Testis (tissue), 5 donors: ENCODE measurements around the gene CDK11A. TPM values are rescaled to one million over a fixed set of nuclear protein-coding genes. Genes with fewer than 3 reads are reported as not detected.
"Not testable (repeated sequence)": the region's sequence is repeated elsewhere in the genome, so short reads cannot be mapped to it uniquely, and the experiment has no call there.

Experiments
- DNase-seq: peaks from one replicate; pipeline ENCODE4 v3.0.0-alpha.2; 2019
- H3K27ac ChIP-seq, 2 donors: fragments of 200-600 bp; sonication (generic); one replicate each; pipeline ENCODE4 v1.5.1; 2019
- H3K27me3 ChIP-seq: fragments of 200-600 bp; sonication (generic); one replicate; pipeline ENCODE4 v1.5.1; 2019
- H3K36me3 ChIP-seq: fragments of 200-600 bp; sonication (generic); one replicate; pipeline ENCODE4 v1.5.1; 2017; ENCODE audit warnings: low read depth; ENCODE audit errors: missing control alignments
- H3K4me1 ChIP-seq: fragments of 200-600 bp; sonication (generic); one replicate; pipeline ENCODE4 v1.5.1; 2019
- H3K4me3 ChIP-seq, 2 donors: fragments of 200-600 bp; sonication (generic); one replicate each; pipeline ENCODE4 v1.5.1; 2017 to 2019
- H3K9me3 ChIP-seq: fragments of 200-600 bp; sonication (generic); one replicate; pipeline ENCODE4 v1.5.1; 2017
- POLR2A ChIP-seq: fragments of 450-650 bp; IDR thresholded peaks from one replicate; pipeline ENCODE4 v1.6.1; 2017; ENCODE audit warnings: antibody characterized with exemption, mild to moderate bottlenecking, moderate library complexity
- WGBS, 2 donors: methylation state at CpG; one replicate each; pipeline ENCODE4 v1.1.5; 2018; 5-methylcytosine and 5-hydroxymethylcytosine counted together
- intact Hi-C: fragments of 100-400 bp; cut with DNase I; formaldehyde crosslinking; loops from one replicate; pipeline ENCODE4 v1.15.1; 2023; ENCODE audit warnings: low total_unique reads
- long read RNA-seq, 2 donors: transcript quantifications; one replicate each; lab custom pipeline, GENCODE V29; 2026
- polyA plus RNA-seq: library from polyadenylated mRNA; stranded (reverse); fragments of 350-450 nt; fragmentation: Illumina TruSeq; extraction: RNeasy Lipid Tissue Mini Kit (QIAGEN cat#74804); gene quantifications from one replicate; pipeline ENCODE4 v1.2.3, GENCODE V29; 2014; ENCODE audit warnings: low read depth, low replicate concordance; ENCODE audit not compliant: insufficient read depth
- total RNA-seq, 2 donors: library from RNA; depleted of rRNA; stranded (reverse); fragments of >200 nt; gene quantifications; one replicate each; pipeline ENCODE4 v1.2.3, GENCODE V29; 2016
- TF ChIP-seq, protein P1 (sequence below), 3 experiments: fragments of 450-650 bp in 2 of 3; fragments of 200-600 bp in 1 of 3; sonication (generic) in 1 of 3; IDR thresholded peaks; one replicate each; pipeline ENCODE4 v1.5.1; 2016 to 2019; ENCODE audit warnings: antibody characterized with exemption in 3 of 3, mild to moderate bottlenecking in 2 of 3, moderate library complexity in 1 of 3

CDK11A gene
- 100 to 1,000 TPM in 1 of 2 donors, 10 to 100 TPM in 1; 75.9 to 153 TPM for total RNA-seq
- 44.8 TPM for polyA plus RNA-seq
- long read RNA-seq, donor 1, partial matches to known transcripts = 0 of 1 reads
- long read RNA-seq, donor 1, other reads (novel, unspliced or antisense) = 0 of 1 reads
- long read RNA-seq, donor 2, partial matches to known transcripts = 6 of 6 reads
- long read RNA-seq, donor 2, other reads (novel, unspliced or antisense) = 0 of 6 reads

DNA sequence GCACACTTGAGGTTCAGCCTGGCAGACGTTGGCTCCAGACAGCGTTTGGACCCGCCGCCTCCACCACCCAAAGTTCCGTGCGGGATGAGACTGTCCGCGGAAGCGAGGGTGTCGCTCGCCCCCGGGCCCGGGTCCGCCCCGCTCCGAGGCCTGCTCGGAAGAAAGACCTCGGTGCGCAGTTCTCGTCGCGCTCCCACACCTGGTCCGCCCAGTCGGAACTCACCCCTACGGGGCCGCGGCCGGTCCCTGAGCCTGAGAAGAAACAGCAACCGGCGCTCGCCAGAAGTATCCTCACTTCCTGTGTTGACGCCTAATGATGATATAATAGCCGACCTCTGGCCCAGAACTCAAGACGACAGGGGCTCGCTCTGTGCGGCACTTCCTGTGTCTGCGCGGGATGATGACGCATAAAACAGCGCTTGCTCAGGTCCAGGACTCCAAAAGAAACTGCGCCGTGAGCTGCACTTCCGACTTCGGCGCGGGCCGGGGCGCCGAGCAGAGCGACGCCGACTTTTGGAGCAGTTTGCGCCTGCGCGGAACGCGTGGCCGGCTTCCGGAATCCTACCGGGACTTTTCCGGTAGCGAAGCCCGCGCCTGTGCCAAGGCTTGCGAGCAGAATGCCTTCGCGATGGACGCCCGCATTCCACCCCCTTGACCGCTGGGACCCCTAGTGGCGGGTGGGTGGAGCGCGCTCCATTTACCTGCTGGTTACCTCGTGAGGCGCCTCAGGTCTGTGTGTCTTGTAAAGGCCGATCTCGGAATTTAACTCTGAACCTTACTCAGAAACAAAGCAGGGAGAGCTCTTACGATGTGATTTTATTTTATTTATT is at the start of gene CDK11A:
CDK11A (minus strand) TSS at position 323 of the 830 bp plus-strand sequence. CDS start 1,539 bp downstream, outside the sequence.
- 0% methylated on average over 13 to 28 of the region's 78 CpGs for WGBS, 2 donors
- intact Hi-C loops, H3K36me3 ChIP-seq, H3K9me3 ChIP-seq, H3K4me1 ChIP-seq, H3K27me3 ChIP-seq: not testable (repeated sequence)
- Histone ChIP-seq H3K4me3 (peak within 1 kb of the TSS; percentile 64 to 81), H3K27ac (peak within 1 kb of the TSS; percentile 59 to 85)
- peak; percentile 98 for DNase-seq
- TF ChIP-seq, protein P1, sequence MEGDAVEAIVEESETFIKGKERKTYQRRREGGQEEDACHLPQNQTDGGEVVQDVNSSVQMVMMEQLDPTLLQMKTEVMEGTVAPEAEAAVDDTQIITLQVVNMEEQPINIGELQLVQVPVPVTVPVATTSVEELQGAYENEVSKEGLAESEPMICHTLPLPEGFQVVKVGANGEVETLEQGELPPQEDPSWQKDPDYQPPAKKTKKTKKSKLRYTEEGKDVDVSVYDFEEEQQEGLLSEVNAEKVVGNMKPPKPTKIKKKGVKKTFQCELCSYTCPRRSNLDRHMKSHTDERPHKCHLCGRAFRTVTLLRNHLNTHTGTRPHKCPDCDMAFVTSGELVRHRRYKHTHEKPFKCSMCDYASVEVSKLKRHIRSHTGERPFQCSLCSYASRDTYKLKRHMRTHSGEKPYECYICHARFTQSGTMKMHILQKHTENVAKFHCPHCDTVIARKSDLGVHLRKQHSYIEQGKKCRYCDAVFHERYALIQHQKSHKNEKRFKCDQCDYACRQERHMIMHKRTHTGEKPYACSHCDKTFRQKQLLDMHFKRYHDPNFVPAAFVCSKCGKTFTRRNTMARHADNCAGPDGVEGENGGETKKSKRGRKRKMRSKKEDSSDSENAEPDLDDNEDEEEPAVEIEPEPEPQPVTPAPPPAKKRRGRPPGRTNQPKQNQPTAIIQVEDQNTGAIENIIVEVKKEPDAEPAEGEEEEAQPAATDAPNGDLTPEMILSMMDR (IDR thresholded peaks at IDR 0.05) = peak; percentile 22 to 59 (median 42)

GRCh38 chr1:1773874-1774273 is 49.7 kb upstream of the CDK11A start:
- 92 to 93% methylated on average over 4 of the region's 4 CpGs for whole genome bisulfite sequencing, 2 donors
- intact Hi-C loops = loop anchor here (10.0 kb wide), 1 partner anchor 131 kb away; no protein-coding TSS in a partner anchor

GRCh38 chr1:1771096-1771495 is 46.9 kb upstream of the CDK11A start:
- Histone ChIP-seq H3K36me3 (no peaks in the 10 kb centered on the region), H3K27ac (no peak overlapping the region), H3K4me1 (peaks cover 16% of the 10 kb centered on the region), H3K27me3 (no peaks in the 10 kb centered on the region), H3K9me3 (no peaks in the 10 kb centered on the region), H3K4me3 (no peak overlapping the region)
- WGBS, 2 donors = 94 to 98% methylated on average over 3 of the region's 3 CpGs
- DNase-seq = no peak
- no peak for TF ChIP-seq POLR2A
- TF ChIP-seq, protein P1 (IDR thresholded peaks at IDR 0.05) = no peak
- intact Hi-C loops = loop anchor here (10.0 kb wide), 1 partner anchor 134 kb away; no protein-coding TSS in a partner anchor

More at GRCh38 chr1:1773874-1774273, 49.7 kb upstream of the CDK11A start:
- H3K9me3 ChIP-seq = no peaks in the 10 kb centered on the region
- H3K4me3 ChIP-seq = no peak overlapping the region
- no peak for DNase-seq
- TF ChIP-seq, protein P1 (IDR thresholded peaks at IDR 0.05) = no peak
- no peak for TF ChIP-seq POLR2A
- H3K4me1 ChIP-seq = peaks cover 33% of the 10 kb centered on the region
- no peaks in the 10 kb centered on the region for H3K36me3 ChIP-seq
- no peaks in the 10 kb centered on the region for H3K27me3 ChIP-seq
- no peak overlapping the region for H3K27ac ChIP-seq

DNA sequence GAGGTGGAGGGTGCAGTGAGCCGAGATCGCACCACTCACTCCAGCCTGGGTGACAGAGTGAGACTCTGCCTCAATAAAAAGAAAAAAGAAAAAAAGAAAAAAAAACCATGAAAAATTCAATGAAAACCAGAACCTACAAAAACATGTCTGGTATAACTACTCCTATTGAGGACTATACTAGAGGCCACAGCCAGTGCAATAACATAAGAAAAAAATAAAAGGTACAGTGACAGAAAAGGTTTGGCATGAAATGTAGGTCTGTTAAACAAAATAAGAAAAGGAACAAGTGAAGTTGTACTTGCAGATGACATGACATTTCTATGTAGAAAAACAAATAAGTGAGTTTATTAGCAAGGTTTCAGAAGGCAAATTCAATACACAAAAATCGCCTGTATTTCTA is 45.9 kb upstream of the CDK11A start:
- Histone ChIP-seq H3K36me3 (no peaks in the 10 kb centered on the region), H3K27ac (no peak overlapping the region), H3K27me3 (no peaks in the 10 kb centered on the region), H3K4me3 (no peak overlapping the region), H3K9me3 (no peaks in the 10 kb centered on the region), H3K4me1 (peaks cover 6% of the 10 kb centered on the region)
- intact Hi-C loops = loop anchor here (10.0 kb wide), 1 partner anchor 135 kb away; no protein-coding TSS in a partner anchor
- TF ChIP-seq, protein P1 (IDR thresholded peaks at IDR 0.05) = no peak
- TF ChIP-seq POLR2A = no peak
- DNase-seq = no peak
- WGBS, 2 donors = 96 to 97% methylated on average over 3 of the region's 3 CpGs
